A172 (cell line): Measurements from ENCODE around the gene ACP5. TPM values are rescaled to one million over a fixed set of nuclear protein-coding genes. Genes with fewer than 3 reads are reported as not detected.
A peak's percentile ranks its signal among the peaks of the same experiment; 100 is the strongest.
"Not testable (repeated sequence)": the region's sequence is repeated elsewhere in the genome, so short reads cannot be mapped to it uniquely, and the experiment has no call there.

Source experiments
- DNase-seq: peaks from one replicate; pipeline ENCODE4 v3.0.0-alpha.2; 2015; ENCODE audit warnings: low spot score
- total RNA-seq: library from RNA; depleted of rRNA; stranded (reverse); fragments of >200 nt; shearing (Covaris generic); gene quantifications from 2 replicates; pipeline ENCODE4 v1.2.3, GENCODE V29; 2014; rRNA removed

ACP5 gene
- total RNA-seq = 15.5 and 24.8 TPM in 2 replicates

DNA sequence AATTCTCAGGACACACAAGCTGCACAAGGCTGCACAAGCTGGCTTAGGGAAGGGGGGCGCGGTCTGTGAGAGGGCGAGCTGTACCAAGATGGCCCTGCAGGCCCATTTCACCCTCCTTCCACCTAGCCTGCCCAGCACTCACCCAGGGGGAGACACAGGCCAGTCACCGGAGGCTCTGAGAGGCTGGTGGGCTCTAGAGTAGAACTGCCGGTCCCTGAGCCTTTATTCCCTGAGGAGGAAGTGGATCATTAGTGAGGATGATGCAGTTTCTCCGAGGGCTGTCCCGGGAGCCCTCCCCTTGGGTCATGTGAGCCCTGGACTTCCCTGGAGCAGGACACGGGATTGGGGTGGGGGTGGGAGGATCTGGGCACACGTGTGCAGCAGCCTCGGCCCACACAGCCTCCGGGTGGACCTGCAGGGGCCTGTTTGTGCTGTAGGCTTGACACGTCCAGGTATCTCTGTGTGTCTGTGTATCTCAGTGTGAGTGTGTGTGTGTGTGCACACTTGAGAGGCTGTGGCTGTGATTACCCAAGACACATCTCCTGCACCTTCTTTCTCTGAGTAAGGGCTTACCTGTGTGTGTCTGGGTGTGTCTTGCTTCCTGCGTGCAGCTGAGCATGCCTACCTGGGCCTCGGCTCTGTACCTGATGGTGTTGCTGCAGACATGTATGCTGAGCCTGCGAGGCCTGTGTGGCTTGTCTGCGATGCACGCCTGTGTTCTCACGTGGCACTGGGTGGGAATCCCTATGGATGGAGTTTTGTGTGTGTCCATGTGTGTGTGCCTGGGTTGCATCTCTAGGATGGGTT, at the start of gene ACP5:
Gene ACP5 (minus strand): TSS at position 195 of the 807 bp plus-strand sequence. CDS start 328 bp downstream, outside the sequence.
- peak; percentile 32 for DNase-seq

DNA sequence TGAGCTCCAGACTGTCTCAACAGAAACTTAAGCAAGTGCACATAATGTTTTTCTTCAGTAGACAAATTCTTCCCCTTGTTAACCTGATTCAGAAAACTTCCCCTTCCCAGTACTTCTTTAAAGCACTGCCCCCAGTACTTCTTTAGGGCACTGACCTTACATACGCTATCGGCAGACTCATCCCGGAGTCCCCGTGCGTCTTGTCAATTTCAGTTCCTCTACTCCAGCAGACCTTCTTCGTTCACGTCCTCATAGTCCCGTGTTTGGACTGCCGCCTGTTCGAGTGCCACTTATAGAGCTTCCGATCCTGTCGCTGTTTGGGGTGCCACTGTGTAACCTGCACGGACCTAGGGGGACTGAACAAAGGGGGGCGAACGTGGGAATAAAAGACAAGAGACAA, 48.8 kb upstream of the ACP5 start:
- DNase-seq = no peak

DNA sequence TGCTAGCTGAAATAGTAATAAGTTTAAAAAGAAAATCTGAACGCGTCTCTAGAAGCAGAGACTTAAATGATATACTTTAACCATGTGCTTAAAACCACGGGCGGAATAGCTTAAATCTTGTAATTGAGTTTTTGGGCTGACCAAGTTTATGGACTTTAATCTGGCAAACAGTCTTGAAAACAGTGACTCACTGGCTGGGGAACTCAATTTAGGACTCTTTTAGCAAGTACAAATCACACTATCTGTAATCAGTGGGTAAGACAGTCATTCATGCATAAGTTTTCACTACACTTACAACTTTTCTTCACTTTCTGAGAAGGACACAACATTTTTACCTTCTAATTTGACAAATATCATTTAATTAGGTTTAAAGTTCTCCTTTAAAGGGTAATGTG, 46.6 kb upstream of the ACP5 start:
- DNase-seq = peak; percentile 30

DNA sequence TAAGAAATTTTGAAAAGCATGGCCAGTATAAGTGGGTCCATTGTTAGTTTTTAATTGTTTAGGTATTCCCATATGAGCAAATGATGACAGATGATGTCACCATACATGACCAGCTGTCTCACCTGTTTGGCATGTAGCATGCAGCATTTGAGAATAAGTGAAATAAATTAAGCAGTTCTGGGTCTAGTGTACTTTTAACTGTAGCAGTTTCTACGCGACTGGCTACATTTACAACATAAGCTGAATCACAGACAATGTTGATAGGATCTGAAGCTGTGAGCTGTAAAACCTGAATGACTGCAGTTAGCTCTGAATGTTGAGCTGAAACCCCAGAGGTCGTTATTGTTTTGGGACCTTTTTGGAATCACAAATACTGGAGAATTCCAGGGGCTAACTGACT, 45.0 kb upstream of the ACP5 start:
- DNase-seq = not testable (repeated sequence)

DNA sequence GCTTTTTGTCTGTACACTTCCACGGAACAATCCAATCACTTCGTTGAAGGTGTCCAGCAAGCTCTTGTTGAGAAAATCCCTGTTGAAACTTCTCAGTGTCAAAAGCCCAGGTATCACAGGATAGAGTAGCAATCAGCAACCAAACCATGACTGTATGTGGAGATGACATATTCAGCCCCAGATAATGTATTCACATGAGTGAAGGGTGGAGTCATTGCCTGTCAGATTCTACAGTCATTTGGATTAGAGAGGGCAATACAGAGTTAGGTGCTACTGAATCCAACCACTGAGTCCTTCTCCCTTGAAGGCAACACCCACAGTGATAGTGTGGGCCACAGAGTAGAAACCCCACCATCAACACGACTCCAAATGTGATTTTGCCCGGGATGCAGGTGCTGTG, 43.1 kb upstream of the ACP5 start:
- DNase-seq = no peak

DNA sequence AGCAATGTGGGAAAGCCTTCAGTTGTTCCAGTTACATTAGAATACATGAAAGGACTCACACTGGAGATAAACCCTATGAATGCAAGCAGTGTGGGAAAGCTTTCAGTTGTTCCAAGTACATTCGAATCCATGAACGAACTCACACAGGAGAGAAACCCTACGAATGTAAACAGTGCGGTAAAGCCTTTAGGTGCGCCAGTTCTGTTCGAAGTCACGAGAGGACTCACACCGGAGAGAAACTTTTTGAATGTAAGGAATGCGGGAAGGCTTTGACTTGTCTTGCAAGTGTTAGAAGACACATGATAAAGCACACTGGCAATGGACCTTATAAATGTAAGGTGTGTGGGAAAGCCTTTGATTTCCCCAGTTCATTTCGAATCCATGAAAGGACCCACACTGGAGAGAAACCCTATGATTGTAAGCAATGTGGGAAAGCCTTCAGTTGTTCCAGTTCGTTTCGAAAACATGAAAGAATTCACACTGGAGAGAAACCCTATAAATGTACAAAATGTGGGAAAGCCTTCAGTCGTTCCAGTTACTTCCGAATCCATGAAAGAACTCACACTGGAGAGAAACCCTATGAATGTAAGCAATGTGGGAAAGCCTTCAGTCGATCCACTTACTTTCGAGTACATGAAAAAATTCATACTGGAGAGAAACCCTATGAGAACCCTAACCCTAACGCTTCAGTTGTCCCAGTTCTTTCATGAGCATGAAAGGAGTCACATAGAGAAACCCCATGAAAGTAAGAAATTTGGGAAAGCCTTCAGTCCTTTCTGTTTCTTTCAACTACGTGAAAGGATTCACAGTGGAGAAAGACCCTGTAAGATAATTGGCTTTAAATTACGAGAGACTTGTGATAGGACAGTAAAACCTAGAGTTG, 40.0 kb upstream of the ACP5 start:
- no peak for DNase-seq

DNA sequence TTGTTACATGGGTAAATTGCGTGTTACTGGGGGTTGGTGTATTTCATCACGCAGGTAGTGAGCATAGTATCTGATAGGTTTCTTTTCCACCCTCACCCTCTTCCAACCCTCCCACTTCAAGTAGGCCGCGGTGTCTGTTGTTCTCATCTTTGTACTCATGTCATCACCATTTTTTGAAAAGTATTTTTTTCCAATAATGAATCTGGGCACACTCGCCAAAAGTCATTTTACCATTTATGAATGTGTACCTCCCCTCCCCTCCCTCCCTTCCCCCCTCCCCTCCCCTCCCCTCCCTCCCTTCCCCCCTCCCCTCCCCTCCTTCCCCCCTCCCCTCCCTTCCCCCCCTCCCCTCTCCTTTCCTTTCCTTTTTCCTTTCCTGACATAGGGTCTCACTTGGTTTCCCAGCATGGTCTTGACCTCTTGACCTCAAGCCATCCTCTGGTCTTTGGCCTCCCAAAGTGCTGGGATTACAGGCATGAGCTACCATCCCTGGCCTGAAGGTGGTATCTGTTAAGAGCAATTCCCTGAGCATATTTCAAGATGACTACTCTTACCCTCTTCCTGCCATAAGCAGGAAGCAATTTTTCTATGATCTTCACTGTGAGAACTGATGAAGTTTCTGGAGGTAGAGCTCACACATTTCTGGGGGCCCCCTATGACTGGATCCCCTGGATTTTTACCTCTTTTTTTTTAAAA, 35.5 kb upstream of the ACP5 start:
- no peak for DNase-seq

DNA sequence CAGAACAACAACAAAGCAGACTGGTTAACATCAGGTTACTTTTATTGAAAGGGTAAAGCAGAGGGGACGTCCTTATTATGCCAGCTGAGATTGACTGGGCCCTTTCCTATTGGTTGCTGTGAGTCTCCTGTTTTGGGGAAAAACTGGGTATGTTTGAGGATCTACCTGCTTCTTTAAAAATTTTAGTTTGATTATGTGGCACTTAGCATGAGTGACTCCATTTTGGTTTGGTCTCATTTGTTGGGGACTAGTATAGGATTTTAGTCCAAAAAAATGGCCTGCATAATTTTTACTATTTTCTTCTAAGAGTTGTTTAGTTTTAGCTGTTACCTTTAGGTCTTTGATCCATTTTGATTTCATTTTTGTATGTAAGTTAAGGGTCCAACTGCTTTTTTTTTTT, 34.3 kb upstream of the ACP5 start:
- no peak for DNase-seq

DNA sequence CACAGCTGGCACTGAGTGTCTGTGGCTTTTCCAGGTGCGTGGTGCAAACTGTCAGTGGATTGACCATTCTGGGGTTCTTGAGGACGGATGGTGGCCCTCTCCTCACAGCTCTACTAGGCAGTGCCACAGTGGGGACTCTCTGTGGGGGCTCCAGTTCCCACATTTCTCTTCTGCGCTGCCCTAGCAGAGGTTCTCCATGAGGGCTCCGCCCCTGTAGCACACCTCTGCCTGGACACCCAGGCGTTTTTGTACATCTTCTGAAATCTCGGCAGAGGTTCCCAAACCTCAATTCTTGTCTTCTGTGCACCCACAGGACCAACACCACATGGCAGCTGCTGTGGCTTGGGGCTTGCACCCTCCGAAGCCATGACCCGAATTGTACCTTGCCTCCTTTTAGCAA, 29.0 kb upstream of the ACP5 start:
- DNase-seq = no peak

DNA sequence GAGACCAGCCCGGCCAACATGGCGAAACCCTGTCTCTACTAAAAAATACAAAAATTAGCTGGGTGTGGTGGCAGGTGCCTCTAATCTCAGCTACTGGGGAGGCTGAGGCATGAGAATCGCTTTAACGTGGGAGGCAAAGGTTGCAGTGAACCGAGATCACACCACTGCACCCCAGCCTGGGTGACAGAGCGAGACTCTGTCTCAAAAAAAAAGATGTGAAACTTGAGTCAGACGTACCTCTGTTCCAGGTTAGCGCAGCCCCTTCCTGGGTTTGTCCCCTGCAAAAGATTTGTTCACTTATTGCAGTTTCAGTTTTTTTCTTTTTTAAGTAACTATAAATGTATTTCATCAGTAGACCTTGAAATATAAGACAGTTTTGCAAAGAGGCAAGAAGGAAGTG, 22.3 kb upstream of the ACP5 start:
- not testable (repeated sequence) for DNase-seq

DNA sequence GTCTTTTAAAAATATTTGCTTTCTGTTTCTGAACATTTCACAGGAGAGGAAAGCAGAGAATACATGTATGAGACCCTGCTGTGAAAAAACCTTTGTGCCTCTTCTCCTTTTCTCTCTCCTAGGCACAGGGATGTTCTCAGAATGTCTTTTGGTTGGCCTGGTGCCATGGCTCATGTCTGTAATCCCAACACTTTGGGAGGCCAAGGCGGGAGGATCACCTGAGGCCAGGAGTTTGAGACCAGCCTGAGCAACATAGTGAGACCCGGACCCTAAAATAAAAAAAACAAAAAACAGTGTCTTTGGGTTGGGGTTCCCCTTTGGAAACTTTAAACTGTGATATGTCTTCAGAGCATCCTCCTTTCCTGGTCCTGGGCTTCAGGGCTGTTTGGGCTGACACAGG, 21.3 kb upstream of the ACP5 start:
- DNase-seq = no peak

DNA sequence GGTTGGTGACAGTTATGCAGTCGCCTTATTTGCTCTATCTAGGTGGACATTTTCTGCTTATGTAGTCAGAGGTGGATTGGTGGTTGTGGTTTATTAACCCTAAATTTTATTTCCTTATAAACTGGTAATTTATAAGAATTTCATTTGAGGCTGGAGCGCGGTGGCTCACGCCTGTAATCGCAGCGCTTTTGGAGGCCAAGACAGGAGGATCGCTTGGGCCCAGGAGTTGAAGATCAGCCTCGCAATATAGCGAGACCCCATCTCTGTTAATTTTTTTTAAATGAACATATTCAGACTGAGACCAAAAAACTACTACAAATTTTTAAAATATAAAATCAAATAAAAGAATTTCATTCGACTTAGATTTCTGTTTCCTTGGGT, 20.6 kb upstream of the ACP5 start:
- DNase-seq = no peak

DNA sequence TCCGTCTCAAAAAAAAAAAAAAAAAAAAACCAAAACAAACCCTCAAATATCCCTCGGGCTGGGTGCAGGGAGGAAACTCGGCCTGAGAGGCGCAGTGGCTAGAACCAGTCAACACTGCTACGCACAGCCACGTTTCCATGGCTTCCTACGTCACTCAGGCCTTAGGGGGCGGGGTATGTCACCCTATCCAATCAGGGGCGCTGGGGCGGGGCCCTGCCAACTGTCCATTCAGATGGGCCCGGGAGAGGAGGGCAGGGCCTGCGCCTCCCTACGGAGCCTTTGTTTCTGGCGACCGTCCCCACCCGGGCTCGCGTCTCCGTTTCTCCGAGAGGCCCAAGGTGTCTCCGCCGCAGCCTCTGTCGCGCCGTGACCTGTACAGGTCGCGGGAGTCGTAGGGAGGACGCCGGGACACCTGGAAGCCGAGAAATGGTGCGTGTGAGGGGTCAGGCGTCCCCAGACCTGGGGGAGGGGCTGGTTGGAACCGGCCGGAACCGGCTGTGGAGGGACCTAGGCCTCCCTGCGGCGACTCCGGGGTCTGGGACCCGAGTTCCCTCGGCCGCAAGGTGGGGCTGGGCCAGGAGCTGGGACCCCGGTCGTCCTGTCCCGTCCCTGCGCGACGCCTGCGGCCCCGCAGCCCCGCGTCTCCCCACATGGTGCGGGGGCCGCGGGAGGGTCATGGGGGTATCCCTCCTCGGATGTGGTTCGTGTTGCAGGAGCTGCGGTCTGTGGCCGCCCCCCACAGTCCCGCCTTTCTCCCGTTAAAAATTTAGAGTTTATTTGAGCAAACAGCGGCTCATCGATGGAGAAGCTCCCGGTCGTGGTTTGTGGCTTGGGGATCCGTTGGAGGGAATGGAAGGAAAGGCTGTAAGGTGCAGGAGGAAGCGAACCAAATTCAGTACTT, 20.0 kb upstream of the ACP5 start, which contains the start of gene ZNF627:
Gene ZNF627 (plus strand): TSS at position 282 of the 901 bp plus-strand sequence. CDS start 145 bp downstream, at position 427.
- DNase-seq = peak; percentile 99

DNA sequence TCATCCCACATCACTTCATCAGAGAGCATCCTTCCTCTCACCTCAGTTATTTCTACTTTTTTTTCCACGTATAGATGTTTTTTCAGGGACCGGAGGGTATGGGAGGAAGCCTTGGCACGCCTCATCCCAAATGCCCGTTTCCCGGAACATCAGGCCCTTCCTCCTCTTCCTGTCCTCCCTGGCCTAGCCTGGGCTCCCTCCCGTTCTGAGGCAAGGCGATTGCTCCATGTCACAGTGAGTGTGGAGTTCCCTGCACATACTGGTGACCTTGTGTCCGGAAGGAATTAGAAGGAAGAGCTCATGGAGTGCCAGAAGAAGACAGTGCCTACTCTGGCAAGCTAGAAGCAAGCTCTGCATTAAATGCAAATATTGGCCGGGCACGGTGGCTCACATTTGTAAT, 18.7 kb upstream of the ACP5 start:
- DNase-seq = no peak

DNA sequence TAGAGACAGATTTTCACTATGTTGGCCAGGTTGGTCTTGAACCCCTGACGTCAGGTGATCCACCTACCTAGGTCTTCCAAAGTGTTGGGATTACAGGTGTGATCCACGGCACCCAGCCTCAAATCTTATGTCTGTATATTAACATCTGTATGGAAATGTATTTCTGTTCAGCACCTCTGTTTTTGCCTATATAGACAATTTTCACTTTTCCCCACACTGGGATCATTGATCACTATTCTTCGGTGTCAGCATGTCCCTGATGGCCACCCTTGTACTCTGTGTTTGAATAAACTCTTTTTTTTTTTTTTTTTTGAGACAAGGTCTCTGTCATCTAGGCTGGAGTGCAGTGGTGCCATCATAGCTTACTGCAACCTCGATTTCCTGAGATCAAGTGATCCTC, 16.6 kb upstream of the ACP5 start:
- no peak for DNase-seq

DNA sequence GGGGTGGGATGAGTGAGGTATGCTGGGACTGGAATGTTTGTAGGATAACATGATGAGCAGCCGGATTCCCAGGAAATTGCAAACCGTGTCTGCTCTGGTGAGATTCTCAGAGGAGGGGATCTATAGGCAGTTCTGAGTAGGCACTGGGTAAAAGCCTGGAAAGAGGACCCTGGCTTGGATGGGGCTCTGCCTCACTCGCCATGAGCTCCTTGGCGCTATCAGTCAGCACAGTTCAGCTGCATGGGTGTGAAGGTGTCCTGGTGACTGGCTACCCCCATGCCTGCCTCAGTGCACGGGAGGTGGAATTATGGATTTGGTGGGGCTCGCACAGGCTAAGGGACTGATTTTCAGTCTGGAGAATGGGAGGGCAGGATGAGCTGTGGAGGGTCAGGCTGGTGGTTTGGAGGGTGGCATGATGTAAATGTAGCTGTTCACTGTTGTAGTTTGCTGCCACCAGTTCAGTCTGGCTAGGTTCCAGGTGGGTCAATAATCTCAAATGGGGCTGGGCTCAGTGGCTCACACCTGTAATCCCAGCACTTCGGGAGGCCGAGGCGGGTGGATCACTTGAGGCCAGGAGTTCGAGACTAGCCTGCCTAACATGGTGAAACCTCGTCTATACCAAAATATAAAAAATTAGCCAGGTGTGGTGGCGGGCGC, 10.7 kb upstream of the ACP5 start:
- no peak for DNase-seq

DNA sequence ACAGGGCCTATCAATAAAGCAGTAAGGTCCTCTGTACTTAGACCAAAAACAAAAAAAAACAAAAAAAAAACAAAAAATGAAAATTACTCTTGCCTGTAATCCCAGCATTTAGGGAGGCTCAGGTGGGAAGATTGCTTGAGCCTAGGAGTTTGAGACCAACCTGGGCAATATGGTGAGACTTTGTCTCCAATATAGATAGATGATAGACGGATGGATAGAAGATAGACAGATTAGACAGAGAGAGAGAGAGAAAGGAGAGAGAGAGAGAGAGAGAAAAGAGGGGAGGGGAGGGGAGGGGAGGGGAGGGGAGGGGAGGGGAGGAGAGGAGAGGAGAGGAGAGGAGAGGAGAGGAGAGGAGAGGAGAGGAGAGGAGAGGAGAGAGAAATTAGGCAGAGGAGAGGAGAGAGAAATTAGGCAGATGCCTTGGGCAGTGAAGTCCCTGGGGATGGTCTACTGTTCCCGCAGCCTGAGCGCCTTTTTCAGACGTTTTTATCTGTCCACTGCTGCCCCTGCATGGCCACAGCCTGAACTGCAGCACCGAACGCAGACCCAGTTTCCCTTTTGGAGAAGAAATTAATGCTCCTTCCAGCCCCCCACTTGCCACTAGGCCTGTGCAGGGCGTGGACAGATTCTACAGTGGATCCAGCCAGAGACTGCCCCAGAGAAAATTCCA, 10.0 kb upstream of the ACP5 start:
- DNase-seq = peak; percentile 64

DNA sequence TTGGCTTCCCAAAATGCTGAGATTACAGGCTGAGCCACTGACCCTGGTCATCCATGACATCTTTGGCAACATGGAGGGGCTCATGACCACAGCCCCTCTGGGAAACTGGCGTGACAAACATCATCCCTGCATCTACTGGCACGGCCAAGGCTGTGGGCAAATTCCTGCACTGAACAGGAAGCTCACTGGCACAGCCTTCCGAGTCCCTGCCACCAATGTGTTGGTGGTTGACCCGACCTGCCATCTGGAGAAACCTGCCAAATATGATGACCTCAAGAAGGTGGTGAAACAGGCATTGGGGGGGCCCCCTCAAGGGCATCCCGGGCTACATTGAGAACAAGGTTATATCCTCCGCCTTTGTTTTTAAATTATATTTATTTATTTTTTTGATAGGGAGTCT, 8.9 kb upstream of the ACP5 start:
- no peak for DNase-seq

DNA sequence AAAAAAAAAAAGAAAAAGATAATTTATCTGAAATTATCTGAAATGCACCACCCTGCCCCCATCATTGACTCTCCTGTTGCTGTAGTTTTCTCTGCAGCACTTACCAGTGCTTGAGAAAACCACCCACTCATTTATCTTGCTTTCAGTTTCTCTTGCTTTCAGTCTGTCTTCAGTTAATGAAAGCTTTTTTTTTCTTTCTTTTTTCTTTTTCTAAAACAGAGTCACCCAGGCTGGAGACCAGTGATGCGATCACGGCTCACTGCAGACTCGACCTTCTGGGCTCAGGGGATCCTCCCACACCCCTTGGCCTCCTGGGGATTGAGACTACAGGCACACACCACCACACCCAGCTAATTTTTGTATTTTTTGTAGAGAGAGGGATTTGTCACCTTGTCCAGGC, 4.3 kb upstream of the ACP5 start:
- DNase-seq = no peak

DNA sequence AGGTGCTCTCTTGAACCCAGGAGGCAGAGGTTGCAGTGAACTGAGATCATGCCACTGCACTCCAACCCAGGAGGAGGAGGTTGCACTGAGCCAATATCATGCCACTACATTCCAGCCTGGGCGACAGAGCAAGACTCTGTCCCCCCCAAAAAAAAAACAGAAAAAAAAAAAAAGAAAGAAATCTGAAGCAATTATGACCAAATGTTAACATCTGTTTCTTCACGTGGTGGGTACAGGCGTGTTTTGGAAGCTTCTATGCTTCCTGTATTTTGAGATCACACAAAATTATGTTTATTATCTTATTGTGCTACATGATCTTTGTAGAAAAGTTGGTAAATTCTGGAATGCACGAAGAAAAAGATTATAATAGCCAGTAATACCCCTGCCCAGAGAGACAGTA, 2.7 kb upstream of the ACP5 start:
- DNase-seq = no peak
